B cell (primary cell): ENCODE results near the gene CCDC170.

Experiments
- EZH2 ChIP-seq: IDR thresholded peaks from 2 replicates; pipeline ENCODE4 v1.6.1; 2012; ENCODE audit warnings: borderline replicate concordance, low read depth, mild to moderate bottlenecking, moderate library complexity, low read length; ENCODE audit not compliant: insufficient read depth, poor library complexity, severe bottlenecking
- TF ChIP-seq, protein P1 (sequence below): fragments of 200-600 bp; IDR thresholded peaks from one replicate; pipeline ENCODE4 v1.8.0; 2022; ENCODE audit warnings: antibody characterized with exemption, mild to moderate bottlenecking

DNA sequence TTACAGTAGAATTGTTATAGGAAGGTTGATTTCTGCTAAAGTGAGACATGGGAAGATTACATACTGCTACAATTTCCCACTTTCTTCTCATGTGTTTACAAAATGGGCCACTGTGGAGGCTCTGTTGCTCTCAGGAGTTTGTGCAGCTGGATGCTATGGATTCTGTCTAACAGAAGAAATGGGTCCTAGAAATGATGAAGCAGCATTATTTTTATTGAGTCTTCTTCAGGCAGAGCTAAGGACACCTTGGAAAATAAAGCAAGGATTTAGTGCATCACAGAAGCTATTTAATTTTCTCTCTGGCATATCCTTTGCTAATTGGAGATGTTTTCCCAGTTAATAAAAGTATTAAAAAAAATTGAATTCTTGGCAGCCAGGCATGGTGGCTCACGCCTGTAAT is 29.2 kb downstream of the CCDC170 start:
- TF ChIP-seq, protein P1, sequence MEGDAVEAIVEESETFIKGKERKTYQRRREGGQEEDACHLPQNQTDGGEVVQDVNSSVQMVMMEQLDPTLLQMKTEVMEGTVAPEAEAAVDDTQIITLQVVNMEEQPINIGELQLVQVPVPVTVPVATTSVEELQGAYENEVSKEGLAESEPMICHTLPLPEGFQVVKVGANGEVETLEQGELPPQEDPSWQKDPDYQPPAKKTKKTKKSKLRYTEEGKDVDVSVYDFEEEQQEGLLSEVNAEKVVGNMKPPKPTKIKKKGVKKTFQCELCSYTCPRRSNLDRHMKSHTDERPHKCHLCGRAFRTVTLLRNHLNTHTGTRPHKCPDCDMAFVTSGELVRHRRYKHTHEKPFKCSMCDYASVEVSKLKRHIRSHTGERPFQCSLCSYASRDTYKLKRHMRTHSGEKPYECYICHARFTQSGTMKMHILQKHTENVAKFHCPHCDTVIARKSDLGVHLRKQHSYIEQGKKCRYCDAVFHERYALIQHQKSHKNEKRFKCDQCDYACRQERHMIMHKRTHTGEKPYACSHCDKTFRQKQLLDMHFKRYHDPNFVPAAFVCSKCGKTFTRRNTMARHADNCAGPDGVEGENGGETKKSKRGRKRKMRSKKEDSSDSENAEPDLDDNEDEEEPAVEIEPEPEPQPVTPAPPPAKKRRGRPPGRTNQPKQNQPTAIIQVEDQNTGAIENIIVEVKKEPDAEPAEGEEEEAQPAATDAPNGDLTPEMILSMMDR = no peak
- TF ChIP-seq EZH2 = no peak
